K562 (cell line): ENCODE results near the gene TIFAB. TPM values are rescaled to one million over a fixed set of nuclear protein-coding genes. Genes with fewer than 3 reads are reported as not detected.

Source experiments
- ARID1B ChIP-seq: fragments of 450-650 bp; IDR thresholded peaks from 2 replicates; pipeline ENCODE4 v1.6.1; 2016; ENCODE audit warnings: antibody characterized with exemption, mild to moderate bottlenecking, inconsistent platforms
- CBX2 ChIP-seq: fragments of 200-600 bp; sonication (generic); IDR thresholded peaks from one replicate; pipeline ENCODE4 v1.6.1; 2012; ENCODE audit warnings: mild to moderate bottlenecking, low read length, inconsistent platforms; ENCODE audit not compliant: insufficient read depth, poor library complexity, severe bottlenecking
- EP300 ChIP-seq: IDR thresholded peaks from 2 replicates; pipeline ENCODE4 v1.6.1; 2012; ENCODE audit warnings: low read length, improper control_type of control experiment
- GTF2F1 ChIP-seq: IDR thresholded peaks from 2 replicates; pipeline ENCODE4 v1.6.1; 2011; ENCODE audit warnings: low read depth, low read length, improper control_type of control experiment
- L3MBTL2 ChIP-seq: fragments of 450-650 bp; IDR thresholded peaks from 2 replicates; pipeline ENCODE4 v1.6.1; 2016; ENCODE audit warnings: mild to moderate bottlenecking, moderate library complexity
- MCM2 ChIP-seq: fragments of 450-650 bp; IDR thresholded peaks from 2 replicates; pipeline ENCODE4 v1.6.1; 2017; ENCODE audit warnings: low read depth, mild to moderate bottlenecking
- POLR2H ChIP-seq: IDR thresholded peaks from 2 replicates; pipeline ENCODE4 v1.6.1; 2016; ENCODE audit warnings: missing genetic modification characterization, low read depth, mild to moderate bottlenecking, control low read depth, missing compliant biosample characterization, moderate library complexity
- TRIM28 ChIP-seq: fragments of 450-650 bp; IDR thresholded peaks from 2 replicates; pipeline ENCODE4 v1.6.1; 2017
- ZNF184 ChIP-seq: sonication (generic); formaldehyde crosslinking; IDR thresholded peaks from 2 replicates; pipeline ENCODE4 v1.5.0; 2020; ENCODE audit warnings: missing genetic modification reagents
- polyA plus RNA-seq, 8 experiments: library from polyadenylated mRNA; depleted of rRNA in 4 of 8; stranded (reverse) in 5 of 8; unstranded in 3 of 8; fragments of >200 nt; fragmentation: Nextera tagmentation in 2 of 8; fragmentation: Illumina TruSeq in 1 of 8; extraction: Ambion mirVana in 2 of 8; extraction: Trizol in 1 of 8; gene quantifications; 2 replicates each; pipeline versions ENCODE4 v1.2.1 to v1.2.3, GENCODE V29; 2011 to 2014; ENCODE audit warnings: inconsistent platforms in 1 of 8, missing spikeins in 1 of 8
- total RNA-seq, 7 experiments: library from RNA; depleted of rRNA in 6 of 7; stranded (reverse); fragments of >200 nt in 6 of 7; fragmentation: Illumina TruSeq in 2 of 7; extraction: Trizol in 2 of 7; gene quantifications; 2 replicates each; pipeline versions ENCODE4 v1.2.1 to v1.2.3, GENCODE V29; 2011 to 2021; ENCODE audit warnings: low replicate concordance in 1 of 7
- TF ChIP-seq, protein P1 (sequence below): fragments of 450-650 bp; IDR thresholded peaks from 2 replicates; pipeline ENCODE4 v1.6.1; 2016; ENCODE audit warnings: mild to moderate bottlenecking, moderate library complexity
- TF ChIP-seq, protein P2 (sequence below): fragments of 250-450 bp; sonication (Bioruptor Pico); IDR thresholded peaks from 2 replicates; pipeline ENCODE4 v1.5.1; 2021; ENCODE audit warnings: mild to moderate bottlenecking

TIFAB gene
- total and polyA plus RNA-seq, 9 of the 15 experiments (the other 6 are each of a cell fraction or from before 2014, with no cell fraction given), result not detected

DNA sequence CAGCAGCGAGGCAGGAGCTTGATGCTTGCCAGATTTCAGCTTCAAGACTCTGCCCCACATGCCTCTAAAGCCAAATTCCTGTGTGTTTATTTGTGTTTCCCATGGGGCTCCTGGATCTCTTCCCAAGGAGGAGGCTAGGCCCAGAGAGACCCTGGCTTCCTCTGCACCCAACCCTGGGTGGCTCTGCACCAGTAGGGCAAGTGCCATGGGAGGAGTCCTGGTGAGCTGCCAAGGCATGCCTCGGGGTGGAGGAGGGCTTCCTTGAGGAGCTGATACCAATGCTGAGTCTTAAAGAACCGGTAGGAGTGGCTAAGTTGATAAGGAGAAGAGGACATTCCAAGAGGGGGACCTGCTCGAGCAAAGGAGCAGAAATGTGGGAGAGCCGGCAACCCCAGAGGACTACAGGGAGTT, 6.8 kb upstream of the TIFAB start (continued):
- TF ChIP-seq POLR2H (no peak), CBX2 (no peak), TRIM28 (no peak), MCM2 (no peak), GTF2F1 (no peak), L3MBTL2 (peak; percentile 14; the same call in 1 of the 2 replicates), ARID1B (peak; percentile 67), EP300 (0 out of 2 replicates have a peak, but pooled peaks have one; percentile 16), ZNF184 (CRISPR knock-in tag) (no peak)
- TF ChIP-seq, protein P1, sequence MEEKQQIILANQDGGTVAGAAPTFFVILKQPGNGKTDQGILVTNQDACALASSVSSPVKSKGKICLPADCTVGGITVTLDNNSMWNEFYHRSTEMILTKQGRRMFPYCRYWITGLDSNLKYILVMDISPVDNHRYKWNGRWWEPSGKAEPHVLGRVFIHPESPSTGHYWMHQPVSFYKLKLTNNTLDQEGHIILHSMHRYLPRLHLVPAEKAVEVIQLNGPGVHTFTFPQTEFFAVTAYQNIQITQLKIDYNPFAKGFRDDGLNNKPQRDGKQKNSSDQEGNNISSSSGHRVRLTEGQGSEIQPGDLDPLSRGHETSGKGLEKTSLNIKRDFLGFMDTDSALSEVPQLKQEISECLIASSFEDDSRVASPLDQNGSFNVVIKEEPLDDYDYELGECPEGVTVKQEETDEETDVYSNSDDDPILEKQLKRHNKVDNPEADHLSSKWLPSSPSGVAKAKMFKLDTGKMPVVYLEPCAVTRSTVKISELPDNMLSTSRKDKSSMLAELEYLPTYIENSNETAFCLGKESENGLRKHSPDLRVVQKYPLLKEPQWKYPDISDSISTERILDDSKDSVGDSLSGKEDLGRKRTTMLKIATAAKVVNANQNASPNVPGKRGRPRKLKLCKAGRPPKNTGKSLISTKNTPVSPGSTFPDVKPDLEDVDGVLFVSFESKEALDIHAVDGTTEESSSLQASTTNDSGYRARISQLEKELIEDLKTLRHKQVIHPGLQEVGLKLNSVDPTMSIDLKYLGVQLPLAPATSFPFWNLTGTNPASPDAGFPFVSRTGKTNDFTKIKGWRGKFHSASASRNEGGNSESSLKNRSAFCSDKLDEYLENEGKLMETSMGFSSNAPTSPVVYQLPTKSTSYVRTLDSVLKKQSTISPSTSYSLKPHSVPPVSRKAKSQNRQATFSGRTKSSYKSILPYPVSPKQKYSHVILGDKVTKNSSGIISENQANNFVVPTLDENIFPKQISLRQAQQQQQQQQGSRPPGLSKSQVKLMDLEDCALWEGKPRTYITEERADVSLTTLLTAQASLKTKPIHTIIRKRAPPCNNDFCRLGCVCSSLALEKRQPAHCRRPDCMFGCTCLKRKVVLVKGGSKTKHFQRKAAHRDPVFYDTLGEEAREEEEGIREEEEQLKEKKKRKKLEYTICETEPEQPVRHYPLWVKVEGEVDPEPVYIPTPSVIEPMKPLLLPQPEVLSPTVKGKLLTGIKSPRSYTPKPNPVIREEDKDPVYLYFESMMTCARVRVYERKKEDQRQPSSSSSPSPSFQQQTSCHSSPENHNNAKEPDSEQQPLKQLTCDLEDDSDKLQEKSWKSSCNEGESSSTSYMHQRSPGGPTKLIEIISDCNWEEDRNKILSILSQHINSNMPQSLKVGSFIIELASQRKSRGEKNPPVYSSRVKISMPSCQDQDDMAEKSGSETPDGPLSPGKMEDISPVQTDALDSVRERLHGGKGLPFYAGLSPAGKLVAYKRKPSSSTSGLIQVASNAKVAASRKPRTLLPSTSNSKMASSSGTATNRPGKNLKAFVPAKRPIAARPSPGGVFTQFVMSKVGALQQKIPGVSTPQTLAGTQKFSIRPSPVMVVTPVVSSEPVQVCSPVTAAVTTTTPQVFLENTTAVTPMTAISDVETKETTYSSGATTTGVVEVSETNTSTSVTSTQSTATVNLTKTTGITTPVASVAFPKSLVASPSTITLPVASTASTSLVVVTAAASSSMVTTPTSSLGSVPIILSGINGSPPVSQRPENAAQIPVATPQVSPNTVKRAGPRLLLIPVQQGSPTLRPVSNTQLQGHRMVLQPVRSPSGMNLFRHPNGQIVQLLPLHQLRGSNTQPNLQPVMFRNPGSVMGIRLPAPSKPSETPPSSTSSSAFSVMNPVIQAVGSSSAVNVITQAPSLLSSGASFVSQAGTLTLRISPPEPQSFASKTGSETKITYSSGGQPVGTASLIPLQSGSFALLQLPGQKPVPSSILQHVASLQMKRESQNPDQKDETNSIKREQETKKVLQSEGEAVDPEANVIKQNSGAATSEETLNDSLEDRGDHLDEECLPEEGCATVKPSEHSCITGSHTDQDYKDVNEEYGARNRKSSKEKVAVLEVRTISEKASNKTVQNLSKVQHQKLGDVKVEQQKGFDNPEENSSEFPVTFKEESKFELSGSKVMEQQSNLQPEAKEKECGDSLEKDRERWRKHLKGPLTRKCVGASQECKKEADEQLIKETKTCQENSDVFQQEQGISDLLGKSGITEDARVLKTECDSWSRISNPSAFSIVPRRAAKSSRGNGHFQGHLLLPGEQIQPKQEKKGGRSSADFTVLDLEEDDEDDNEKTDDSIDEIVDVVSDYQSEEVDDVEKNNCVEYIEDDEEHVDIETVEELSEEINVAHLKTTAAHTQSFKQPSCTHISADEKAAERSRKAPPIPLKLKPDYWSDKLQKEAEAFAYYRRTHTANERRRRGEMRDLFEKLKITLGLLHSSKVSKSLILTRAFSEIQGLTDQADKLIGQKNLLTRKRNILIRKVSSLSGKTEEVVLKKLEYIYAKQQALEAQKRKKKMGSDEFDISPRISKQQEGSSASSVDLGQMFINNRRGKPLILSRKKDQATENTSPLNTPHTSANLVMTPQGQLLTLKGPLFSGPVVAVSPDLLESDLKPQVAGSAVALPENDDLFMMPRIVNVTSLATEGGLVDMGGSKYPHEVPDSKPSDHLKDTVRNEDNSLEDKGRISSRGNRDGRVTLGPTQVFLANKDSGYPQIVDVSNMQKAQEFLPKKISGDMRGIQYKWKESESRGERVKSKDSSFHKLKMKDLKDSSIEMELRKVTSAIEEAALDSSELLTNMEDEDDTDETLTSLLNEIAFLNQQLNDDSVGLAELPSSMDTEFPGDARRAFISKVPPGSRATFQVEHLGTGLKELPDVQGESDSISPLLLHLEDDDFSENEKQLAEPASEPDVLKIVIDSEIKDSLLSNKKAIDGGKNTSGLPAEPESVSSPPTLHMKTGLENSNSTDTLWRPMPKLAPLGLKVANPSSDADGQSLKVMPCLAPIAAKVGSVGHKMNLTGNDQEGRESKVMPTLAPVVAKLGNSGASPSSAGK, result peak; percentile 30
- TF ChIP-seq, protein P2, sequence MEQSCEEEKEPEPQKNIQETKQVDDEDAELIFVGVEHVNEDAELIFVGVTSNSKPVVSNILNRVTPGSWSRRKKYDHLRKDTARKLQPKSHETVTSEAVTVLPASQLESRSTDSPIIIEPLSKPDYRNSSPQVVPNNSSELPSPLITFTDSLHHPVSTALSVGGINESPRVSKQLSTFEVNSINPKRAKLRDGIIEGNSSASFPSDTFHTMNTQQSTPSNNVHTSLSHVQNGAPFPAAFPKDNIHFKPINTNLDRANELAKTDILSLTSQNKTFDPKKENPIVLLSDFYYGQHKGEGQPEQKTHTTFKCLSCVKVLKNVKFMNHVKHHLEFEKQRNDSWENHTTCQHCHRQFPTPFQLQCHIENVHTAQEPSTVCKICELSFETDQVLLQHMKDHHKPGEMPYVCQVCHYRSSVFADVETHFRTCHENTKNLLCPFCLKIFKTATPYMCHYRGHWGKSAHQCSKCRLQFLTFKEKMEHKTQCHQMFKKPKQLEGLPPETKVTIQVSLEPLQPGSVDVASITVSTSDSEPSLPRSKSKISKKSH, result no peak
- TF ChIP-seq, all 486 proteins: peak for 10
